ENCODE results near the gene ABHD2. TPM values are rescaled to one million over a fixed set of nuclear protein-coding genes. Genes with fewer than 3 reads are reported as not detected.

Gene ABHD2
- total RNA-seq, 1 donor from 2014 or later, result 84.4 TPM

GRCh38 chr15:89150762-89151664 lies 62.8 kb downstream of the ABHD2 start:
- DNase-seq, result no peak
- intact Hi-C loops (cut with micrococcal nuclease), result no loop called here
- ATAC-seq, result no peak

- intact Hi-C loops (cut with micrococcal nuclease), result no loop called here
- DNase-seq (no peak), ATAC-seq (peak; percentile 50)
These were observed 66.9 kb downstream of the ABHD2 start for GRCh38 chr15:89155122-89155521.

DNA sequence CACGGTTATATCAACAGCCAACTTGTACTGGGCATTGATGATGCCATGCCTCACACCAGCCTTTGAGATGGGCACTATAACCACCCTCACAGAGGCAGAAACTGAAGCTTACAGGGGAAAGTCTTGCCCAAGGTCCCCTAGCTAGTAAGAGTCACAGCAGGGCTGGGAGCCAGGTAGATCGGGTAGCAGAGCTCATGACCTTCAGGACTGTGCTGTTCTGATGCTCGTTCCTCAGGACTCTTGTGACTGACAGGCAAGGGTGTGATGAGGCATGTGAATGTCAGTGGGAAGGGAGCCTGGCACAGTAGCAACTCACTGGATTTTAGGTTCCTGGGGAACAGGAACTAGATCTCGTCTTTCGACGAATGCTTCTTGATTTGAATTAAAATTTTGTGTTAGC lies 67.4 kb downstream of the ABHD2 start:
- peak; percentile 74 for DNase-seq
- ATAC-seq, result peak; percentile 92
- intact Hi-C loops (cut with micrococcal nuclease), result no loop called here

GRCh38 chr15:89157061-89157460 lies 68.8 kb downstream of the ABHD2 start:
- intact Hi-C loops (cut with micrococcal nuclease), result no loop called here
- DNase-seq (no peak), ATAC-seq (no peak)

GRCh38 chr15:89157918-89158564 lies 69.8 kb downstream of the ABHD2 start:
- intact Hi-C loops (cut with micrococcal nuclease), result no loop called here
- no peak for DNase-seq
- ATAC-seq, result peak; percentile 53

GRCh38 chr15:89161666-89162065 lies 73.4 kb downstream of the ABHD2 start:
- ATAC-seq, result no peak
- no peak for DNase-seq
- intact Hi-C loops (cut with micrococcal nuclease), result no loop called here

DNA sequence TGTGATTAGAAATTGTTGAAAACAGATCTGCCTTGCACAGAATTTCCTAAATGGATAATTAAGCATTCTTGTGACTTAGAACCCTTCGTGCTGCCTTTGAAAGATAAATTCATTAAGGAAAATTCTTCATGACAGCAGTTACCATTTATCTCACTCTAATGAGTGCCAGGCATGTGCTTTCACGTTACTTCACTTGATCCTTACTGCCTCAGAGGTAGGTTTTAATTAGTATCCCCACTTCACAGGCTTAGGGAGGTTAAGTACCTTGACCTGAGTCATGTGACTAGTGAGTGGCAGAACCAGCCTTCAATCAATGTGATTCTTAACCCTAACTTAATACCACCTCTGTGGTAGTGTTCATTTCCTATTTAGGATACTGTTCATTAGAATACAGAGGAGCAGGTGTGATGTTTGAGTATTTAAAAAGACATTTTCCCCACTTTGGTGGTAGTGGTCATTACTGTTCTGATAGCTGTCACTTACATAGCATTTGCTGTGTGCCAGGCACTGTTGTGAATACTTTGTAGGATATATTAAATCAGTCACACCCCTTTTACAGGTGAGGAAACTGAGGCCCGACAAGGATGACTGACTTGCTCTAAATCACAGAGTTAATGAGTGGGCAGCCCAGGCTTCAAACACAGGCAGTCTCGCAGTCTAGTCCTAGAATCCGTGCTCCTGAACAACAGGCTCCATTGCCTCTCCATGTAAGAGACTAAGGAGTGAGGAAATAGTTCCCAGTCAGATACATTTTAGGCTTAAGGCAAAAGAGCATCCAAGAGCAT lies 75.2 kb downstream of the ABHD2 start:
- DNase-seq, result no peak
- intact Hi-C loops (cut with micrococcal nuclease), result no loop called here
- no peak for ATAC-seq

DNA sequence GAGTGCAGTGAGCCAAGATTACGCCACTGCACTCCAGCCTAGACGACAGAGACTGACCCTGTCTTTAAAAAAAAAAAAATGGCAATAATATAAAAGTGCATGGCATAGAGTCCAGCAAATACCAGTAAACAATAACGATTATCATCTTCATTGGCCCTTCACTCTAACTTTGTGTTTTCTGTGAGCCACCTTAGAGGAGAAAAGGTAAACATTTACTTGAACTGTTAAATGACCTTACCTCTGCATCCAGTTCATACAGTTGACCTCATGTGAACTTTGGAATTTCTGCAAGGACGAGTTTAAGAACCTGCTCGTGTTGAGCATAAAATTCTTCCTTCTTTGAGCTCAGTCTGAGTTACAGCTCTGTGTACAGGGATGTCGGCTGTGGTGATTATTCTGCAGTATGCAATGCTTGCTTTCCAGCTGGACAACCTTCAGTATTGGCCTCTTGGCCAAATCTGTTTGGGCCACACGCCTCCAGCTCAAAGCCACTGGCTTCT lies 76.5 kb downstream of the ABHD2 start:
- DNase-seq (no peak), ATAC-seq (peak; percentile 75)
- intact Hi-C loops (cut with micrococcal nuclease), result no loop called here

GRCh38 chr15:89165677-89166076 lies 77.4 kb downstream of the ABHD2 start:
- ATAC-seq (no peak), DNase-seq (no peak)
- intact Hi-C loops (cut with micrococcal nuclease), result no loop called here

DNA sequence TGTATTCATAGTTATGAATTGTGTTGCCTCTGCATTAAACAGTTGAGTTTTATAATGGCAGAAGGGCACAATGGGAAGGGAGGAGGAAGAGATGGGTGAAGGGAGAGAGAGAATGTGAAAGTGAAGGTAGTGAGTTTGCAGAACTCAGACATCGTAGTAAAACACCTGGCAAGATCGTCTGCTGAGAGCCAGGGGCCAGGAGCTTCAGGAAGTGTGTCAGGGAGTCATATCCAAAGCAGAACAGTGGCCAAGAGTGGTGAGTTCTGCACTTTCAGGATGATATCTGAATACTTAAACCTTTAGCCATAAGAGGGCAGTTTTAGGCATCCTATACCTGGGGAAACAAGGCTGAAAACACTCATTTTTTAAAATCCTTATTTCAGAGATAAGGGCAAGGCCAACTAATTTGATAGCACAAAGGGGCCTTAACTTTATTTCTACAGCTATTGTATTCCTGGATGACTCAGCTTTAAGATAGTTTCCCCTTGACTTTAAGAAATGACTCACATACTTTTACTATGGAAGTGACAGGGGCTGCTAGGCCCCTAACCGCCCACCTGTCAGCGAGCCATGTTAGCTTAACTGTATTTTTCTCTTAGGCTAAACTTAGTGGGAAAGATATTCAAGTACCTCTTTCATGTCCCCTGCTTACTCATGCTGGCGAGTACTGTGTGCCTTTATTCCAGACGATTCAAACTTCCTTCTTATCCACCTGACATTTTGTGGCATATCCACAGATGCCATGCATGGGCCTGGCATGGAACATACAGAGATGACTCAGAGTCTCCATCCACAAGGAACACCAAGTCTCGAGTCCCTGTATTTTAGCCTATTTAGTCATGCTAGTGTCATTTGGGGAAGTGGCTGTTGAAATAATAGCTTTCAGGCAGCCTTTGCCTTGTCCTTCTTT lies 79.3 kb downstream of the ABHD2 start:
- ATAC-seq (peak; percentile 44), DNase-seq (no peak)
- intact Hi-C loops (cut with micrococcal nuclease), result no loop called here

DNA sequence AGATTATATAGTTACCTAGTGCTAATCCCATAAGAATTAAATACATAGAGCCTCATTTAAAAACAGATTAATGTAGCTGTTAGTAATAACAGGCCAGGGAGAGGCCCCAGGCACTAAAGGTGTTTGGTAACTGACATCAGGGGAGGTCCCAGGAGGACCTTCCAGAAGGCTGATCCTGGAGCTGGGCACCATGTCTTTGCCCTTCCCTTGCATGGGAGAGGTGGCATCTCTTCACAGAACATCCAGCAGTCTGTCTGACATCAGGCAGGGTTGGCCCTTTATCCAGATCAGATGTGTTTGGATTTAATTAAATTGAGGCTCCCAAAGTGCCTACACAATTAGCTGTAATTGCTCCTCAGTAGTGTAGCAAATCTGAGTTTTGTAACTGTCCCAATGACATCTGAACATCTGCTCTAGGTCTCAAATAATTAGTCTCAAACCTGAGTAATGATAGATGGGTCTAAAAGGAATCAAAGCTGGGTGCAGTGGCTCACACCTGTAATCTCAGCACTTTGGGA lies 80.1 kb downstream of the ABHD2 start:
- intact Hi-C loops (cut with micrococcal nuclease), result no loop called here
- ATAC-seq (no peak), DNase-seq (no peak)

- intact Hi-C loops (cut with micrococcal nuclease), result loop anchor here (10.0 kb wide), 1 partner anchor 276 kb away; the partner anchor contains the start of gene HAPLN3
- ATAC-seq (no peak), DNase-seq (no peak)
These were observed 82.1 kb downstream of the ABHD2 start for GRCh38 chr15:89170364-89170763.

DNA sequence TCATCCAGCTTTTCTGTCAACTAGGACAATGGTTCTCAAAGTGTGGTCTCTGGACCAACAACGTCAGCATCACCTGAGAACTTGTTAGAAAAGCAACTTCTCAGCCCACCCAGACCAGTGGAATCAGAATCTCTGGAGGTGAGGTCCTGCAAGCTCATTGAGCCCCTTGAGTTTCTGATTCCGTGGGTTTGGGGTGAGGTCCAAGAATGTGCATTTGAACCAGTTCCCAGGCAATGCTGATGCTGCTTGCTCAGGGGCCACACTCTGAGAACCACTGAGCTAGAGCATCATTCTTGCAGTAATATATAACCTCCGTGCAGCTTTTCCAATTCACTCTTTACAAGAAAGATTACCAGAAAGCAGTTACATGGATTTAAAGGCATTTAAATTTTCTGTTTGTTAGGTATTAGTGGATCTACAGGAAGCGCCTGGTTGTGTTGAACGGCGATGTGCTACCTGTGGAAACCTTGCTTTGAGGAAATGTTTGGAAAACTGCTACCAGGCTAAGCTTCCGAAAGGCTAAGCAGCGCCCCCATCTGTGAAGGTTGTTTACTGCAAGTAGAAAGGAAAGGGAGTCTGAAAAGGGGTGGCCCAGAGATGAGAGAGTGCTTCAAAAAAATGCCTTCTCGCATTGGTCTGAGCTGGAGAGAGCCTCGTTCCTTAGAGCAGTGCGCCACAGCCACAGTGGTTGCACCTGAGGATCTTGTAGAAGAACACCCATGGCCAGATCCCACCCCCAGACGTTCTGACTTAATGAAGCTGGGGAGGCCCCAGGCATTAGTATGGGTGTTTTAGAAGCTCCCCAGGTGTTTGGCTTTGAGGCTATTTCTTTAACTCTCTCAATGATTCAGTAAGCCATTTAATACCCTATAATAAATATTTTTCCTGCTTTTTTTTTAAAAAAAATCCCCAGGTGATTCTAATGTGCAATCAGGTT lies 83.1 kb downstream of the ABHD2 start:
- ATAC-seq (peak; percentile 7), DNase-seq (no peak)
- intact Hi-C loops (cut with micrococcal nuclease), result loop anchor here (10.0 kb wide), 1 partner anchor 277 kb away; the partner anchor contains the start of gene HAPLN3

GRCh38 chr15:89172921-89173320 lies 84.7 kb downstream of the ABHD2 start:
- intact Hi-C loops (cut with micrococcal nuclease), result loop anchor here (10.0 kb wide), 1 partner anchor 278 kb away; the partner anchor contains the start of gene HAPLN3
- ATAC-seq, result peak; percentile 10
- no peak for DNase-seq

DNA sequence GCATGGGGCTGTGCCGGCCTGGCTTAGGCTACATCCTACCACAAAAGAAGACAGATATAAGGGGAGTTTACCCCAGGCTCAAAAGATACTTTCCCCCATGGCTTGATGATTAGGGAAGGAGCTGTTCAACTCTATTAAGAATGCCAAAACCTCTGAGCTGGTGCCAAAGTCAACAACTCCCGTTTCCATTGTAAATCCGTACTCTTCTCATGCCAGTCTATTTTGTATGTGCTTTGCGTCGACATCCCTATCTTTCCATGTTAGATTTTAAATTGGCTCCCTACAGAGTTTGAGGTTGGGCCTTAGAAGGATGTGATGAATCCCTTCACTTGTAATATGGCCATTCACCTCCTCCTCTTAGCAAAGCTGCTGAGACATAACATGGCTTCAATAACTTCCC lies 86.2 kb downstream of the ABHD2 start:
- intact Hi-C loops (cut with micrococcal nuclease), result loop anchor here (10.0 kb wide), 1 partner anchor 280 kb away; the partner anchor contains the start of gene HAPLN3
- DNase-seq (no peak), ATAC-seq (no peak)

- intact Hi-C loops (cut with micrococcal nuclease), result loop anchor here (5.0 to 10.0 kb wide), 2 partner anchors 118 to 281 kb away; partner anchors contain the start of gene HAPLN3
- no peak for ATAC-seq
- no peak for DNase-seq
These were observed 87.4 kb downstream of the ABHD2 start for GRCh38 chr15:89175617-89176191.

GRCh38 chr15:89177116-89177515 lies 88.9 kb downstream of the ABHD2 start:
- intact Hi-C loops (cut with micrococcal nuclease), result loop anchor here (5.0 to 10.0 kb wide), 2 partner anchors 120 to 282 kb away; partner anchors contain the start of gene HAPLN3
- ATAC-seq (no peak), DNase-seq (no peak)
